HEK293 (cell line): ENCODE measurements around the gene SVOPL.

Experiments
- TF ChIP-seq, protein P1 (sequence below): fragments of 450-650 bp; formaldehyde crosslinking; IDR thresholded peaks from 2 replicates; pipeline ENCODE4 v1.5.1; 2016; ENCODE audit warnings: missing biosample characterization, missing genetic modification characterization
- TF ChIP-seq, protein P2 (sequence below): fragments of 450-650 bp; formaldehyde crosslinking; IDR thresholded peaks from 2 replicates; pipeline ENCODE4 v1.5.1; 2016; ENCODE audit warnings: missing biosample characterization, missing genetic modification characterization

DNA sequence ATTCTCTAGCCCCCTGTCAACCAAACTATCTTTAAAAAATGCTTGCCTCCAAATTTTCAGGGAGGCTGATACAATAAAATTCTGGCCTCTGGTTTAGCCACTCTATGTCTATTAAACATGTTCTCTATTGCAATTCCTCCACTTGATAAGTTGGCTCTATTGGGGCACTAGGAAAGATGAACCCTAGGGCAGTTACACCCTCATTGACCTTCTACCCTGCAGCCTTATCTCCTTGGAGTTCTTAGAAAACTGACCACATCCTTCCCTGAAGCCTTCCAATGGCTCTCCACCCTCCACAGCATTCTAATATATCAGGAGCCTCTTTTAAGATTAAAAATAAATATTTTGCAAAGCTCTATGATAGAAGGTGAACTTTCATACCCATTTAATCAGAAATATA is 30.6 kb downstream of the SVOPL start:
- TF ChIP-seq, protein P1, sequence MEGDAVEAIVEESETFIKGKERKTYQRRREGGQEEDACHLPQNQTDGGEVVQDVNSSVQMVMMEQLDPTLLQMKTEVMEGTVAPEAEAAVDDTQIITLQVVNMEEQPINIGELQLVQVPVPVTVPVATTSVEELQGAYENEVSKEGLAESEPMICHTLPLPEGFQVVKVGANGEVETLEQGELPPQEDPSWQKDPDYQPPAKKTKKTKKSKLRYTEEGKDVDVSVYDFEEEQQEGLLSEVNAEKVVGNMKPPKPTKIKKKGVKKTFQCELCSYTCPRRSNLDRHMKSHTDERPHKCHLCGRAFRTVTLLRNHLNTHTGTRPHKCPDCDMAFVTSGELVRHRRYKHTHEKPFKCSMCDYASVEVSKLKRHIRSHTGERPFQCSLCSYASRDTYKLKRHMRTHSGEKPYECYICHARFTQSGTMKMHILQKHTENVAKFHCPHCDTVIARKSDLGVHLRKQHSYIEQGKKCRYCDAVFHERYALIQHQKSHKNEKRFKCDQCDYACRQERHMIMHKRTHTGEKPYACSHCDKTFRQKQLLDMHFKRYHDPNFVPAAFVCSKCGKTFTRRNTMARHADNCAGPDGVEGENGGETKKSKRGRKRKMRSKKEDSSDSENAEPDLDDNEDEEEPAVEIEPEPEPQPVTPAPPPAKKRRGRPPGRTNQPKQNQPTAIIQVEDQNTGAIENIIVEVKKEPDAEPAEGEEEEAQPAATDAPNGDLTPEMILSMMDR = no peak
- TF ChIP-seq, protein P2, sequence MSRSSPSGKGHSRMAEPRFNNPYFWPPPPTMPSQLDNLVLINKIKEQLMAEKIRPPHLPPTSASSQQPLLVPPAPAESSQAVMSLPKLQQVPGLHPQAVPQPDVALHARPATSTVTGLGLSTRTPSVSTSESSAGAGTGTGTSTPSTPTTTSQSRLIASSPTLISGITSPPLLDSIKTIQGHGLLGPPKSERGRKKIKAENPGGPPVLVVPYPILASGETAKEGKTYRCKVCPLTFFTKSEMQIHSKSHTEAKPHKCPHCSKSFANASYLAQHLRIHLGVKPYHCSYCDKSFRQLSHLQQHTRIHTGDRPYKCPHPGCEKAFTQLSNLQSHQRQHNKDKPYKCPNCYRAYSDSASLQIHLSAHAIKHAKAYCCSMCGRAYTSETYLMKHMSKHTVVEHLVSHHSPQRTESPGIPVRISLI (tag by site-specific recombination) = no peak
